ENCODE data around the gene MRTFB.

DNA sequence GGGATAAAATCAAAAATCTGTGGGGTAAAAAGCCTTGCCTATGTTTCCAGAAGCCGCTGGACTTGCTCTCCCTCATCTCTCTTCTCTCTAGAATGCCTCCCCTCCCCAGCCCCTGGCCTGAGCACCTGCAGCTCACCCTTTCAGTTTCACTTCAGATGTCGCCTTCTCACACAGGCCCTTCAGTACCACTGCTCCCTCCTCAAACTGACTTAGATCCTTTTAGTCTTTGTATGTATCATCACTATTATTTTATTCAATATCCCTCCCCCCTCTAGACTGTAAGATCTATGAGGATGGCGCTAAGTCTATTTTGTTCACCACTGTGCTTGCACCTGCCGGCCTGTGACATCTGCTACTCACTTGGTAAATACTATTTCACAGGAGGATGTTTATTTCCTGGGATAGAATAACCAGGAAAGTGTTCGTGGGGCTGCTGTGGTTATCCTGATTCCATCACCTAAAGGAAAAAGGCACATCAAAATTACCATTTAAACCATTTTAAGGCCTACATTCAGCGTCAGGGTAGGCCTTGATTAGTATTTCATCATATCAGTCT is 122.3 kb downstream of the MRTFB start:
- TF ChIP-seq, protein P1, sequence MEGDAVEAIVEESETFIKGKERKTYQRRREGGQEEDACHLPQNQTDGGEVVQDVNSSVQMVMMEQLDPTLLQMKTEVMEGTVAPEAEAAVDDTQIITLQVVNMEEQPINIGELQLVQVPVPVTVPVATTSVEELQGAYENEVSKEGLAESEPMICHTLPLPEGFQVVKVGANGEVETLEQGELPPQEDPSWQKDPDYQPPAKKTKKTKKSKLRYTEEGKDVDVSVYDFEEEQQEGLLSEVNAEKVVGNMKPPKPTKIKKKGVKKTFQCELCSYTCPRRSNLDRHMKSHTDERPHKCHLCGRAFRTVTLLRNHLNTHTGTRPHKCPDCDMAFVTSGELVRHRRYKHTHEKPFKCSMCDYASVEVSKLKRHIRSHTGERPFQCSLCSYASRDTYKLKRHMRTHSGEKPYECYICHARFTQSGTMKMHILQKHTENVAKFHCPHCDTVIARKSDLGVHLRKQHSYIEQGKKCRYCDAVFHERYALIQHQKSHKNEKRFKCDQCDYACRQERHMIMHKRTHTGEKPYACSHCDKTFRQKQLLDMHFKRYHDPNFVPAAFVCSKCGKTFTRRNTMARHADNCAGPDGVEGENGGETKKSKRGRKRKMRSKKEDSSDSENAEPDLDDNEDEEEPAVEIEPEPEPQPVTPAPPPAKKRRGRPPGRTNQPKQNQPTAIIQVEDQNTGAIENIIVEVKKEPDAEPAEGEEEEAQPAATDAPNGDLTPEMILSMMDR (IDR thresholded peaks at IDR 0.05): no peak
- TF ChIP-seq POLR2A (IDR thresholded peaks at IDR 0.05): no peak

Measured in testis (tissue), 2 donors.